Adipocyte (in vitro differentiated cells): ENCODE data around the gene EPN1.

Experiments
- DNase-seq: peaks from one replicate; pipeline ENCODE4 v3.0.0-alpha.2; 2015; ENCODE audit warnings: low read depth
- H3K27me3 ChIP-seq: replicated peaks from 2 replicates; pipeline ENCODE4 v1.7.0; 2013; ENCODE audit warnings: mild to moderate bottlenecking, low read length, moderate library complexity; ENCODE audit not compliant: control insufficient read depth, insufficient read depth
- H3K36me3 ChIP-seq: 2 replicates; pipeline ENCODE4 v1.7.0; 2013; ENCODE audit warnings: low read length, mild to moderate bottlenecking, moderate library complexity; ENCODE audit not compliant: control insufficient read depth, insufficient read depth, severe bottlenecking
- H3K4me1 ChIP-seq: 2 replicates; pipeline ENCODE4 v1.7.0; 2013; ENCODE audit warnings: mild to moderate bottlenecking, low read length, moderate library complexity; ENCODE audit not compliant: control insufficient read depth, insufficient read depth
- H3K4me3 ChIP-seq: 2 replicates; pipeline ENCODE4 v1.7.0; 2013; ENCODE audit warnings: mild to moderate bottlenecking, low read length, moderate library complexity
- H3K9ac ChIP-seq: 2 replicates; pipeline ENCODE4 v1.7.0; 2013; ENCODE audit warnings: mild to moderate bottlenecking, low read length, moderate library complexity
- H3K9me3 ChIP-seq: 2 replicates; pipeline ENCODE4 v1.7.0; 2013; ENCODE audit warnings: mild to moderate bottlenecking, low read length, moderate library complexity; ENCODE audit not compliant: control insufficient read depth

EPN1 gene

GRCh38 chr19:55655648-55656040 is 19.4 kb upstream of the EPN1 start:
- H3K9me3 ChIP-seq: no peaks in the 10 kb centered on the region
- H3K4me3 ChIP-seq: peak overlapping the region; percentile 89
- H3K4me1 ChIP-seq: peaks cover 33% of the 10 kb centered on the region
- no peak for DNase-seq
- peaks cover 9% of the 10 kb centered on the region for H3K36me3 ChIP-seq
- H3K9ac ChIP-seq: peak overlapping the region; percentile 100
- H3K27me3 ChIP-seq: no peaks in the 10 kb centered on the region

GRCh38 chr19:55656552-55656951 is 18.5 kb upstream of the EPN1 start:
- H3K27me3 ChIP-seq: no peaks in the 10 kb centered on the region
- peaks cover 19% of the 10 kb centered on the region for H3K36me3 ChIP-seq
- DNase-seq: no peak
- peaks cover 33% of the 10 kb centered on the region for H3K4me1 ChIP-seq
- peak overlapping the region; percentile 89 for H3K4me3 ChIP-seq
- H3K9ac ChIP-seq: peak overlapping the region; percentile 100
- H3K9me3 ChIP-seq: no peaks in the 10 kb centered on the region

DNA sequence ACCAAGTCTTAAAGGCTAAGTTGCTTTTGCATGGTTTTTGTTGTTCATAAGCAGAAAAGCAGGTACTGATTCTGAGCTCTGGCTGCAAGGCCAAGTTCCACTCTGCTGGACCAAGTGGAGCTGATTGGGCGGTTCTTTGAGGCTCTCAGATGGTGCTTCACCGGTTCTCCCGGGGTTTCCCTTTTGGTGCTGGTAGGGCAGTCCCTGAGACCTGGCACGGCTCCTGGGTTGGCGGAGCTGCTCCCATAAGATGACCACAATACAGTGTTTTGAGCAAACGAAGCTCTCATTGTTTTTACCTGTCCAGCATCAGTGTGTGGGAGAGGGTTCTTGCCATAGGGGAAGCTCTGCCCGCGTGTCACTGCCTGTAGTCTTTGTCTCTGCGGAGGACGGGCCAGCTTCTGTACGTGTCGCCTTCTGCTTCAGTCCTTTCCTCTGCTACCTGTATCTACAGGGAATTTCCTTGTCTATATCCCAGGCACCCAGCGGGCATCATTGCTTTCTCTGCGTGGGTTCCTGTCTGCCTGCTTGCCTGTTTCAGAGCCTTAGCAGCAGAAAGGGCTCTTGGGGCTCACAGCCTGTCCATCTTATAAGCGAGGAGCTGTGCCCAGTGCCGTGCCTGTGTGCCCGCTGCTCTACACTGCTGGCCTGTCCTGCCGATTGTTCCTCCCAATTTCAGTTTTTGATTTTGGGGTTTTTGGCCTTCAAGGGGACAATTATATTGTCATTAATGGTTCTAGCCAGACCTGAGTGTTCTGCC is 17.9 kb upstream of the EPN1 start:
- peaks cover 33% of the 10 kb centered on the region for H3K4me1 ChIP-seq
- no peaks in the 10 kb centered on the region for H3K27me3 ChIP-seq
- no peaks in the 10 kb centered on the region for H3K9me3 ChIP-seq
- H3K9ac ChIP-seq: peak overlapping the region; percentile 100
- DNase-seq: no peak
- peaks cover 23% of the 10 kb centered on the region for H3K36me3 ChIP-seq
- H3K4me3 ChIP-seq: peak overlapping the region; percentile 89

GRCh38 chr19:55658846-55659459 is 16.1 kb upstream of the EPN1 start:
- H3K9ac ChIP-seq: peak overlapping the region; percentile 52
- H3K4me1 ChIP-seq: peaks cover 33% of the 10 kb centered on the region
- peak overlapping the region; percentile 35 for H3K4me3 ChIP-seq
- H3K9me3 ChIP-seq: no peaks in the 10 kb centered on the region
- H3K27me3 ChIP-seq: no peaks in the 10 kb centered on the region
- H3K36me3 ChIP-seq: peaks cover 37% of the 10 kb centered on the region
- DNase-seq: no peak

GRCh38 chr19:55659822-55660221 is 15.2 kb upstream of the EPN1 start:
- Histone ChIP-seq H3K4me1 (peaks cover 33% of the 10 kb centered on the region), H3K9ac (no peak overlapping the region), H3K27me3 (no peaks in the 10 kb centered on the region), H3K36me3 (peaks cover 45% of the 10 kb centered on the region), H3K4me3 (no peak overlapping the region), H3K9me3 (no peaks in the 10 kb centered on the region)
- no peak for DNase-seq

GRCh38 chr19:55660404-55660803 is 14.6 kb upstream of the EPN1 start:
- Histone ChIP-seq H3K9me3 (no peaks in the 10 kb centered on the region), H3K9ac (no peak overlapping the region), H3K4me1 (peaks cover 33% of the 10 kb centered on the region), H3K27me3 (no peaks in the 10 kb centered on the region), H3K36me3 (peaks cover 50% of the 10 kb centered on the region), H3K4me3 (no peak overlapping the region)
- DNase-seq: no peak

- H3K4me1 ChIP-seq: peaks cover 30% of the 10 kb centered on the region
- H3K9ac ChIP-seq: no peak overlapping the region
- H3K27me3 ChIP-seq: no peaks in the 10 kb centered on the region
- no peaks in the 10 kb centered on the region for H3K9me3 ChIP-seq
- no peak for DNase-seq
- peaks cover 56% of the 10 kb centered on the region for H3K36me3 ChIP-seq
- H3K4me3 ChIP-seq: no peak overlapping the region
These were observed 14.0 kb upstream of the EPN1 start for GRCh38 chr19:55660991-55661390.

- peaks cover 64% of the 10 kb centered on the region for H3K36me3 ChIP-seq
- no peak for DNase-seq
- no peaks in the 10 kb centered on the region for H3K27me3 ChIP-seq
- peaks cover 22% of the 10 kb centered on the region for H3K4me1 ChIP-seq
- no peaks in the 10 kb centered on the region for H3K9me3 ChIP-seq
- H3K4me3 ChIP-seq: no peak overlapping the region
- H3K9ac ChIP-seq: no peak overlapping the region
These were observed 13.2 kb upstream of the EPN1 start for GRCh38 chr19:55661826-55662225.

DNA sequence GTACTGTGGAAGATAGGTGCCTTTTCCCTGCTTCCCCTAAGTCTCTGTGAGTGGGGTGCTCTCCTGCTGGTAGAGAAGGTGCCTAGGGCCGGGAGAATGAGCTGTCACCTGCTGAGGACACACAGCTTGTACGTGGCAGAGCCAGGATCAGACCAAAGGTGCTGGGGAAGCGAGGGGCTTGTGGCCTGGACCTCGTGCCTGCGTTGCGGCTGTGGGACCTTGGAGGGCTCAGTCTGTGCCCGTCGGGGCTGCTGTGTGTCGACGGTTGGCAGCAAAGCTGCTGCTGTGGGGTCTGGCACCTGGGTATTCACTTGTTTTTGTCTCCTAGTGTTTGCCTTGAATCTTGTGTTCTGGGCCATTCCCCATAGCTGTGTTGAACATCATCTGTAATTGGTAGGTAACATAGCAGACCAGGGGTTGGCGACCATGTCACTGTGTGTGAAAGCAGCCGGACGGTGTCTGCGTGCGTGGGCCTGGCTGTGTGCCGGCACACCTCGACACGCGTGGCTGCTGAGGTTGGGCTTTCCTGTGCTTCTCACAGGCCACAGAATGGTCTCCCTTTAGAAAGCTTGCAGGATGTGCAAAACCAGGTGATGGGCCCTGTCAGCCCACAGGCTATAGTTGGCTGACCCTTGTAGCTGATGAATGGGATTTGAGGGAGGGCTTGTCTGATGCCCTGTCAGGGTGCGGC is 11.0 kb upstream of the EPN1 start:
- Histone ChIP-seq H3K4me1 (peaks cover 1% of the 10 kb centered on the region), H3K9ac (no peak overlapping the region), H3K4me3 (no peak overlapping the region), H3K36me3 (peaks cover 85% of the 10 kb centered on the region), H3K9me3 (no peaks in the 10 kb centered on the region), H3K27me3 (no peaks in the 10 kb centered on the region)
- no peak for DNase-seq

DNA sequence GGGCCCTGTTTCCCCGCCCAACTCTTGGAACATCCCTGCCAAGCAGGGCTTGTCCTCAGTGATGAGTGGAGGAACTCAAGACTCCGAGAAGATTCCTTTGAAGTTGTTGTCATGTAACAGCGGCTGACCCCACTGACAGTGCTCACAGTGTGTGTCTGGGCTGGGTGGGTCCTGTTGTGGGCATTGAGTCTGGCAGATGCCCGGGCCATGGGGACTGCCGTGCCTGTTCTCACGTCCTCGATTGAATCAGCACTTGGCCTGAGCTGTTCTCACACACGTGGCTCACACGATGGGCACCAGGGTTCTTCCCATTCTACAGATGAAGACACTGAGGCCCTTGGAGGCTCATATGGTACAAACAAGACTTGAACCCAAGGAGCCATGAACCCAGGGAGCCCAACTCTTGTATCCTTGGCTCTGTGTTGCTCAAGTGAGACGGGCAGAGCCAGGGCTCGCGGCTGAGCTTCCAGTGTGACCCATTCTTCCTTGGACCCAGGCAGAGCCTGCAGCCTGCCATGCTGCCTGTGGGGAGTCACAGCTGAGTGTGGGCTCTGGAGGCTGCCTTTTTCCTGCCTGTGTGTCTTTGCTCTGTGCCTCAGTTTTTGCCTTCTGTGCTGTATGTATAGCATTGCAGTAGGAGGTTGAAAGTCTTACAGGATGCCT is 8.6 kb upstream of the EPN1 start:
- Histone ChIP-seq H3K36me3 (peaks cover 90% of the 10 kb centered on the region), H3K4me3 (no peak overlapping the region), H3K9me3 (no peaks in the 10 kb centered on the region), H3K27me3 (no peaks in the 10 kb centered on the region), H3K9ac (no peak overlapping the region), H3K4me1 (no peaks in the 10 kb centered on the region)
- DNase-seq: no peak

GRCh38 chr19:55667006-55667381 is 8.0 kb upstream of the EPN1 start:
- Histone ChIP-seq H3K9me3 (no peaks in the 10 kb centered on the region), H3K27me3 (no peaks in the 10 kb centered on the region), H3K4me1 (peaks cover under 1% of the 10 kb centered on the region), H3K9ac (no peak overlapping the region), H3K36me3 (peaks cover 85% of the 10 kb centered on the region), H3K4me3 (no peak overlapping the region)
- DNase-seq: no peak
